GM06990 (cell line): ENCODE data around the gene PERM1.

Source experiments
- DNase-seq: peaks from one replicate; pipeline ENCODE4 v3.0.0-alpha.2; 2011; ENCODE audit not compliant: insufficient read length; ENCODE audit errors: extremely low read depth
- H3K27me3 ChIP-seq: replicated peaks from 2 replicates; pipeline ENCODE4 v1.6.0; 2011; ENCODE audit warnings: low read length; ENCODE audit not compliant: control insufficient read depth, insufficient read depth
- H3K36me3 ChIP-seq: 2 replicates; pipeline ENCODE4 v1.5.1; 2011; ENCODE audit warnings: low read length; ENCODE audit not compliant: control insufficient read depth, insufficient read depth
- H3K4me3 ChIP-seq: replicated peaks from 2 replicates; pipeline ENCODE4 v1.5.1; 2011; ENCODE audit warnings: low read depth, mild to moderate bottlenecking, control low read depth, low read length
- CTCF ChIP-seq: IDR thresholded peaks from 2 replicates; pipeline ENCODE4 v1.5.1; 2011; ENCODE audit warnings: low read length, control low read depth, mild to moderate bottlenecking, inconsistent platforms; ENCODE audit not compliant: insufficient read depth, poor library complexity, severe bottlenecking

Gene PERM1

GRCh38 chr1:953524-954320, 28.2 kb downstream of the PERM1 start:
- Histone ChIP-seq H3K27me3 (no peaks in the 10 kb centered on the region), H3K4me3 (no peak overlapping the region), H3K36me3 (peaks cover 49% of the 10 kb centered on the region)
- no peak for TF ChIP-seq CTCF
- DNase-seq: no peak

- Histone ChIP-seq H3K36me3 (peaks cover 59% of the 10 kb centered on the region), H3K27me3 (no peaks in the 10 kb centered on the region), H3K4me3 (no peak overlapping the region)
- TF ChIP-seq CTCF: no peak
- no peak for DNase-seq
These were observed 29.3 kb downstream of the PERM1 start for GRCh38 chr1:952603-953002.

- H3K27me3 ChIP-seq: no peaks in the 10 kb centered on the region
- H3K36me3 ChIP-seq: peaks cover 62% of the 10 kb centered on the region
- DNase-seq: no peak
- no peak for TF ChIP-seq CTCF
- H3K4me3 ChIP-seq: no peak overlapping the region
These were observed 29.7 kb downstream of the PERM1 start for GRCh38 chr1:952201-952600.

GRCh38 chr1:951364-951763, 30.5 kb downstream of the PERM1 start:
- H3K4me3 ChIP-seq: no peak overlapping the region
- no peak for TF ChIP-seq CTCF
- peaks cover 59% of the 10 kb centered on the region for H3K36me3 ChIP-seq
- no peak for DNase-seq
- H3K27me3 ChIP-seq: no peaks in the 10 kb centered on the region

GRCh38 chr1:950881-951280, 31.0 kb downstream of the PERM1 start:
- H3K4me3 ChIP-seq: no peak overlapping the region
- no peak for TF ChIP-seq CTCF
- H3K36me3 ChIP-seq: peaks cover 60% of the 10 kb centered on the region
- no peak for DNase-seq
- no peaks in the 10 kb centered on the region for H3K27me3 ChIP-seq
